Spleen (tissue), 11 donors: ENCODE results near the gene CD4. TPM values are rescaled to one million over a fixed set of nuclear protein-coding genes. Genes with fewer than 3 reads are reported as not detected.

Experiments
- DNase-seq: peaks from one replicate; pipeline ENCODE4 v3.0.0-alpha.2; 2020
- H3K27ac ChIP-seq, 8 donors: fragments of 200-600 bp; sonication (generic) in 7 of 8; 1 replicate in 4 of 8; 2 replicates in 4 of 8; pipeline versions ENCODE4 v1.5.0 to v1.8.0; 2016 to 2021; ENCODE audit warnings: inconsistent platforms in 4 of 8, mild to moderate bottlenecking in 4 of 8, moderate library complexity in 1 of 8
- H3K27me3 ChIP-seq, 7 donors: fragments of 200-600 bp; sonication (generic) in 6 of 7; replicated peaks in 1 of 7; 1 replicate in 4 of 7; 2 replicates in 3 of 7; pipeline versions ENCODE4 v1.5.0 to v1.8.0; 2016 to 2021; ENCODE audit warnings: inconsistent platforms in 3 of 7, mild to moderate bottlenecking in 1 of 7
- H3K36me3 ChIP-seq, 6 donors: fragments of 200-600 bp; sonication (generic) in 5 of 6; 1 replicate in 4 of 6; 2 replicates in 2 of 6; pipeline versions ENCODE4 v1.5.0 to v1.8.0; 2016 to 2021; ENCODE audit warnings: inconsistent platforms in 2 of 6
- H3K4me1 ChIP-seq, 6 donors: fragments of 200-600 bp; sonication (generic) in 5 of 6; 1 replicate in 3 of 6; 2 replicates in 3 of 6; pipeline versions ENCODE4 v1.5.0 to v1.8.0; 2016 to 2021; ENCODE audit warnings: inconsistent platforms in 3 of 6
- H3K4me3 ChIP-seq, 8 donors: fragments of 200-600 bp; sonication (generic) in 7 of 8; 1 replicate in 4 of 8; 2 replicates in 4 of 8; pipeline versions ENCODE4 v1.5.0 to v1.8.0; 2016 to 2021; ENCODE audit warnings: inconsistent platforms in 4 of 8, mild to moderate bottlenecking in 4 of 8, moderate library complexity in 2 of 8
- H3K9me3 ChIP-seq, 8 donors: fragments of 200-600 bp; sonication (generic) in 7 of 8; 1 replicate in 4 of 8; 2 replicates in 4 of 8; pipeline versions ENCODE4 v1.5.0 to v1.8.0; 2016 to 2021; ENCODE audit warnings: inconsistent platforms in 4 of 8
- CTCF ChIP-seq, 11 experiments: fragments of 200-600 bp in 7 of 11; fragments of 450-650 bp in 4 of 11; sonication (generic) in 4 of 11; IDR thresholded peaks in 8 of 11; conservative IDR thresholded peaks in 3 of 11; 1 replicate in 7 of 11; 2 replicates in 4 of 11; pipeline versions ENCODE4 v1.4.0 to v1.8.0; 2016 to 2021; ENCODE audit warnings: antibody characterized with exemption in 11 of 11, inconsistent platforms in 4 of 11, mild to moderate bottlenecking in 1 of 11
- POLR2A ChIP-seq, 3 donors: fragments of 450-650 bp; IDR thresholded peaks; one replicate each; pipeline ENCODE4 v1.5.1; 2017; ENCODE audit warnings: antibody characterized with exemption in 3 of 3, mild to moderate bottlenecking in 1 of 3
- POLR2AphosphoS5 ChIP-seq, 3 donors: sonication (generic); formaldehyde crosslinking; IDR thresholded peaks; one replicate each; pipeline ENCODE4 v1.5.1; 2017; ENCODE audit warnings: antibody characterized with exemption in 3 of 3
- WGBS, 5 donors: extraction: QIAGEN DNeasy Blood & Tissue Kit in 3 of 5; methylation state at CpG; one replicate each; pipeline versions ENCODE4 v1.1.5 to v1.1.7; 2013 to 2018; 5-methylcytosine and 5-hydroxymethylcytosine counted together
- intact Hi-C: fragments of 100-400 bp; cut with DNase I; formaldehyde crosslinking; loops from one replicate; pipeline ENCODE4 v1.15.0; 2023; ENCODE audit warnings: low total_unique reads
- polyA plus RNA-seq, 3 donors: library from polyadenylated mRNA; stranded (reverse); fragments of 200-250 nt; gene quantifications; one replicate each; pipeline ENCODE4 v1.2.1, GENCODE V29; 2013
- total RNA-seq, 7 donors: library from RNA; depleted of rRNA in 3 of 7; stranded (reverse); fragments of >200 nt in 3 of 7; fragmentation: NEBNext Ultra II Directional in 4 of 7; extraction: Animal tissue kit (Norgen Biotek cat#: 25700) in 4 of 7; gene quantifications; one replicate each; pipeline versions ENCODE4 v1.1.0 to v1.2.1, GENCODE V29; 2016 to 2021
- donor health status: healthy with polysubstance abuse.
- donor health status: DM: no; HTN: no; CAD: no; lungs with moderate emphysema.
- donor health status: DM: no; HTN: no; CAD: no.
- donor health status: Bipolar disorder and iron deficiency.
- donor health status: healthy.
- donor health status: DM: no; HTN: no; CAD: no.
- donor health status: DM: yes; HTN: yes; CAD: no.

CD4 gene
- total and polyA plus RNA-seq, 10 donors = 21.8 to 207 (median 151) TPM

DNA sequence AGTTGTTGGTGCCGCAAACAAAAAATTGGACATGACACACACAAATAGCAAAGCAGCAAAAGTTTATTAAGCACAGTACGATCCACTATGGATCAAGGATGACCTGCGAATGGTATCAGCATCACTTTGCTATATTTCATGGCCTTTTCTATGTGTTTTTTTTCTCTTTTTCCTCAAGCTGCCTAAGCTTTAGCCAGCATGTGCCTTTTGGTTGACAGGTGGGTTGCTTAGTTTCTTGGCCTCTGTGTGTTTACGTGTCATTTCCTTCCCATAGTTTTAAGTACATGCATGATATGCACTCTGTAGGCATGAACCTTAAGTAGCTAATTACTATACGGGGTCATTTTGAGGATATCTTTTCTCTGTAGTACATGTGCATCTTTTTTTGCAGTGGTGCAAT, 9.8 kb downstream of the CD4 start:
- intact Hi-C loops = no loop called here
- peaks cover 0 to 79% (median 11%) of the 10 kb centered on the region in 6 donors for H3K36me3 ChIP-seq
- H3K9me3 ChIP-seq = no peaks in the 10 kb centered on the region
- WGBS, 5 donors = 76 to 89% (median 86%) methylated on average over 5 of the region's 5 CpGs
- DNase-seq = no peak
- TF ChIP-seq CTCF (IDR thresholded peaks at IDR 0.05 in 8 of 11, conservative IDR thresholded peaks at IDR 0.05 in 3 of 11) (no peak), POLR2AphosphoS5 (IDR thresholded peaks at IDR 0.05) (no peak), POLR2A (IDR thresholded peaks at IDR 0.05) (no peak)
- H3K4me1 ChIP-seq = peaks cover 0 to 2% (median 0%) of the 10 kb centered on the region in 6 donors
- peaks cover 0 to 22% (median 0%) of the 10 kb centered on the region in 7 donors for H3K27me3 ChIP-seq
- no peak overlapping the region for H3K27ac ChIP-seq
- no peak overlapping the region for H3K4me3 ChIP-seq

DNA sequence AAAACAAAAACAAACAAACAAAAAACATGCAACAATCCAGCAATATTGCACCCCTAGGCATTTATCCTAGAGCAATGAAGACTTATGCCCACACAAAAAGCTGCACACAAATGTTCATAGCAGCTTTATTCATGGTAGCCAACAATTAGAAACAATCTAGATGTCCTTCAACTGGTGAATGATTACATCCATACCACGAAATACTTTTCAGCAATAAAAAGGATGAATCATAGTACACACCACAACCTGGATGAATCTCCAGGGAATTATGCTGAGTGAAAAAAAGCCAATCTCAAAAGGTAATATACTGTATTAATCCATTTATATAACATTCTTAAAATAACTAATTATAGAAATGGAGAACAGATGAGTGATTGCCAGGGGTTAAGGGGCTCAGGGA, 17.8 kb downstream of the CD4 start:
- no peak for DNase-seq
- WGBS, 5 donors = 55 to 75% (median 69%) methylated on average over 1 of the region's 1 CpG
- intact Hi-C loops = no loop called here
- peaks cover 0 to 6% (median 4%) of the 10 kb centered on the region in 6 donors for H3K4me1 ChIP-seq
- no peak overlapping the region for H3K27ac ChIP-seq
- peaks cover 0 to 3% (median 0%) of the 10 kb centered on the region in 7 donors for H3K27me3 ChIP-seq
- H3K36me3 ChIP-seq = peaks cover 0 to 26% (median 7%) of the 10 kb centered on the region in 6 donors
- H3K9me3 ChIP-seq = no peaks in the 10 kb centered on the region
- no peak overlapping the region for H3K4me3 ChIP-seq
- TF ChIP-seq POLR2AphosphoS5 (IDR thresholded peaks at IDR 0.05) = no peak
- no peak for TF ChIP-seq POLR2A (IDR thresholded peaks at IDR 0.05)
- TF ChIP-seq CTCF (IDR thresholded peaks at IDR 0.05 in 8 of 11, conservative IDR thresholded peaks at IDR 0.05 in 3 of 11) = no peak

DNA sequence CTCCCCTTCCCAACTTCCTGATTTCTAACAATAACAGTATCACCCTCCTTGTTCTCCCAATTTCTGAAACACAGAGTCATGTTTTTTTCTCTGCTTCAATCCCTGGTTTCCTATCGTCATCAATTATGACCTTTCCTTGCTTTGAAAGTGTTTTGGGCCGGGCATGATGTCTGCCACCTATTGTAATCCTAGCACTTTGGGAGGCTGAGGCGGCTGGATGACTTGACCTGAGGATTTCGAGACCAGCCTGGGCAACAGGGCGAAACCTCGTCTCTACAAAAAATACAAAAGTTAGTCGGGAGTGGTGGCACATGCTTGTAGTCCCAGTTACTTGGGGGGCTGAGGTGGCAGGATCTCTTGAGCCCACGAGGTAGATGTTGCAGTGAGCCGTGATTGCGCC, 19.7 kb downstream of the CD4 start:
- TF ChIP-seq CTCF (IDR thresholded peaks at IDR 0.05 in 8 of 11, conservative IDR thresholded peaks at IDR 0.05 in 3 of 11) (no peak), POLR2A (IDR thresholded peaks at IDR 0.05) (no peak), POLR2AphosphoS5 (IDR thresholded peaks at IDR 0.05) (no peak)
- intact Hi-C loops = no loop called here

GRCh38 chr12:6810758-6811157, 21.4 kb downstream of the CD4 start:
- H3K36me3 ChIP-seq = peaks cover 0 to 21% (median 0%) of the 10 kb centered on the region in 6 donors

More for the DNA sequence above, 19.7 kb downstream of the CD4 start:
- no peak for DNase-seq
- Histone ChIP-seq H3K4me1 (peaks cover 5 to 19% (median 12%) of the 10 kb centered on the region in 6 donors), H3K36me3 (peaks cover 0 to 13% (median 0%) of the 10 kb centered on the region in 6 donors), H3K4me3 (no peak overlapping the region), H3K27me3 (peaks cover 0 to 10% (median 0%) of the 10 kb centered on the region in 7 donors), H3K27ac (no peak overlapping the region), H3K9me3 (no peaks in the 10 kb centered on the region)
- WGBS, 5 donors = 81 to 92% (median 86%) methylated on average over 10 of the region's 10 CpGs

More at GRCh38 chr12:6810758-6811157, 21.4 kb downstream of the CD4 start:
- Histone ChIP-seq H3K4me1 (peaks cover 5 to 19% (median 12%) of the 10 kb centered on the region in 6 donors), H3K27ac (peak overlapping the region in 1 of 8 donors; percentile 21), H3K9me3 (no peaks in the 10 kb centered on the region), H3K4me3 (no peak overlapping the region), H3K27me3 (peaks cover 0 to 10% (median 0%) of the 10 kb centered on the region in 7 donors)
- peak; percentile 13 for DNase-seq
- intact Hi-C loops = no loop called here
- 74 to 83% (median 80%) methylated on average over 1 of the region's 1 CpG for WGBS, 5 donors
- no peak for TF ChIP-seq POLR2AphosphoS5 (IDR thresholded peaks at IDR 0.05)
- no peak for TF ChIP-seq POLR2A (IDR thresholded peaks at IDR 0.05)
- no peak for TF ChIP-seq CTCF (IDR thresholded peaks at IDR 0.05 in 8 of 11, conservative IDR thresholded peaks at IDR 0.05 in 3 of 11)
